NCI-H2227 treated with DMSO at 0.1 percent for 48 hours (cell line): ENCODE data around the gene TIGD1.

Experiments used
- DNase-seq: peaks from one replicate; lab custom pipeline; 2025; lab: John Stamatoyannopoulos, UW

TIGD1 gene

GRCh38 chr2:232523682-232524597 lies 26.4 kb downstream of the TIGD1 start:
- no peak for DNase-seq

DNA sequence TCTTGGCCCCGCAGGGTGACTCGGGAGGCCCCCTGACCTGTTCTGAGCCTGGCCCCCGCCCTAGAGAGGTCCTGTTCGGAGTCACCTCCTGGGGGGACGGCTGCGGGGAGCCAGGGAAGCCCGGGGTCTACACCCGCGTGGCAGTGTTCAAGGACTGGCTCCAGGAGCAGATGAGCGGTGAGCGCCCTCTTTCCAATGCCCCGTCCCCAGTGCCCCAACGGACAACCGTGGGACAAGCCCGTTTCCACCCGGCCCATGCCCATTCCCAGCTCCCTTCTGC lies 27.0 kb downstream of the TIGD1 start:
- DNase-seq = no peak

- no peak for DNase-seq
These were observed 27.5 kb downstream of the TIGD1 start for GRCh38 chr2:232522623-232523401.

DNA sequence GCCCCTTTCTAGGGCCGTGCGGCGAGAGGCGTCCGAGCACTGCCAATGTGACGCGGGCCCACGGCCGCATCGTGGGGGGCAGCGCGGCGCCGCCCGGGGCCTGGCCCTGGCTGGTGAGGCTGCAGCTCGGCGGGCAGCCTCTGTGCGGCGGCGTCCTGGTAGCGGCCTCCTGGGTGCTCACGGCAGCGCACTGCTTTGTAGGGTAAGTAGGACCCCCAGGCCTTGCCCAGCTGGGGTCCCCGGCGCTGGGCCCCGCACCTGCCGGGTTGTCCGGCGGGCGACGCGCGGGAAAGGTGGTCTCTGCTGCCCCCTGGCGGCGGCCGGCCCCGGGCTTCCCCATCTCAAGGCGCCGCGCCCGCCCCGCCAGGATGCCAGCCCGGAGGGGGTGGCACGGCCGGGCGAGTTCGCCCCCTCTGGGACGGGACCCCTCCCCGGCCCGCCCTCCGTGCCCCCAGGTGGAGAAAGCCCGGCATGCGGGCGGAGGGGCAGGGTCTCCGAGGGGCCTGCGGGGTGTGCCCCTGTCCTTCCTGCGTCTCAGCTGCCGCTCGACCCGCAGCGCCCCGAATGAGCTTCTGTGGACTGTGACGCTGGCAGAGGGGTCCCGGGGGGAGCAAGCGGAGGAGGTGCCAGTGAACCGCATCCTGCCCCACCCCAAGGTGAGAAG lies 28.3 kb downstream of the TIGD1 start:
- DNase-seq = no peak

- DNase-seq = no peak
These were observed 29.3 kb downstream of the TIGD1 start for GRCh38 chr2:232521098-232521497.

DNA sequence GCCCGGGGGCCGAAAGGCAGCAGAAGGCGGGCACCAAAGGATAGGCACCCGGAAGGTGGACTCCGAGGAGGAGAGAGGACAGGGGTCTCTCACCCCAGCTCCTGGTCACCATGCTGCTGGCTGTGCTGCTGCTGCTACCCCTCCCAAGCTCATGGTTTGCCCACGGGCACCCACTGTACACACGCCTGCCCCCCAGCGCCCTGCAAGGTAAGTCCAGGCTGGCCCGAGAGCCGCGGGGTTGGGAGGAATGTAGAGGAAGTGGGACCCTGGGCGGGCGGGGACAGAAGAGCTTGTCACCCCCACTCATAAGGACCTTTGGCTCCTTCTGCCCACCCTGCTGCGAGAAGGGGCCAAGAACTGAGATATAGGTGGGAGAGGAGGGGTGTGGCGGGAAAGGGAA lies 29.9 kb downstream of the TIGD1 start:
- DNase-seq = no peak

GRCh38 chr2:232519581-232520438 lies 30.5 kb downstream of the TIGD1 start, which contains the start of gene PRSS56:
Gene PRSS56, plus strand, starts transcription at chr2:232520388. Its CDS starts 211 bp downstream, at chr2:232520599.
- DNase-seq = no peak

GRCh38 chr2:232518844-232519243 lies 31.5 kb downstream of the TIGD1 start:
- no peak for DNase-seq

DNA sequence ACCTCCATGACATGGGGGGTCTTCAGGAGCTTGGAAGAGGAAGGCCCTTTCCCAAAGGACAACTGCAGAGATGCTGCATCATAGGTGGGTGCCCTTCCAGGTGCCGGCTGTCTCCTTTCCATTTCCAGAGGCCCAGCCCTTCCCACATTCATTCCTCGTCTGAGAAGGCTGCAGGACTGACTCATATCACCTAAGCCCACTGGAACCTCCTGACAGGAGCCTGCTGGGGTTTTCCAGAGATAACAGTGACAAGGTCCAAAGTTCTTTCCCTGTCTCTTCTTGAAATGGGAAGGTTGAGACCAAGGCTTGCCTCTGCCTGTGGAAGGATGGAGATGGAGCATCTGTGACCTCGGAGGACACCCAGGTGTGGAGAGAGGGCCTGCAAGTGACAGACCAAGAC lies 33.8 kb downstream of the TIGD1 start:
- no peak for DNase-seq

- no peak for DNase-seq
These were observed 34.7 kb downstream of the TIGD1 start for GRCh38 chr2:232515639-232516038.

- no peak for DNase-seq
These were observed 37.0 kb downstream of the TIGD1 start for GRCh38 chr2:232513353-232513752.

DNA sequence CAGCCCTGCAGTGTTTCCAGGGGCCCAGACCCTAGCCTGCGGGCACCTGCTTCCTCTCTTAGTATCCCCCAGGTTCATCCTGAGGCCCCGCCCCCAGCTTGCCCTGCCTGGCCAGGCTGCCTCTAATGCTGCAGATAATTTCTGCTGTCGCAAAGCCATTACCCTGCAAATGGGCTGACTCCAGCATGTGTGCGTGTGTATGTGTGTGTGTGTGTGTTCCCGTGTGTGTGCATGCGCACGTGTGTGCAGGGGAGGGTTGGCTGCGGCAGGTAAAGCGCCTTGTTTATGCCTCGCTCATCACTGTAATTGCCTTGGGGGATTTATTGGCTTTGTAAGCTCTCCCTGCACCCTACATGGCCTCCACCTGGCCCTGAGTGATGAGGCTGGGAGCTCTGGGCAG lies 37.8 kb downstream of the TIGD1 start:
- DNase-seq = peak; percentile 85

DNA sequence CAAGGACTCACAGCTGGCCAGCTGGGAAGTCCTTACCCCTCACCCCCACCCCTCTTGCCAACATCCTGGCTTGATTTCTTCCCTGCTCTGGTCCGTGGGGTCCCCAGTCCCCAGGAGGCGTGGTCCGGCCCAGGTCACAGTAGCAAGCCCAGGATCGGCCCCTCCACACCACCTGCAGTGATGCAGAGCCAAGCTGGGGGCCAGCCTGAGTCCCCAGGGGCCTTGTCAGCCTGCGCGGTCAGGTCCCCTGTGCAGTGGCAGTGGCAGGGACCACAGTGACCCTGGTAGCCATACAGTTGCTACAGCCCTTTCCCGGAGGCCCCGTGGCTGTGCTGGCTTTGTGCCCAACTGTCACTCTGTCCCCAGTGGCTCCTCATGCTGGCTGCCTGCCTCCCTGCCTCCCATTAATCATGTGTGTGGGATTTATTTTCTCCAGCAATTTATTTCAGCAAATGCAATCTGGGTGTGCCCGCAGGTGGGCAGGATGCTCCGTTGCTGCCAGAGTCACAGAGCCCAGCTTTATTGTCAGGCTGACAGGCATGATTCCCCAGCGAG lies 38.9 kb downstream of the TIGD1 start:
- DNase-seq = peak; percentile 29

- no peak for DNase-seq
These were observed 42.1 kb downstream of the TIGD1 start for GRCh38 chr2:232508251-232508650.

- DNase-seq = no peak
These were observed 43.6 kb downstream of the TIGD1 start for GRCh38 chr2:232506709-232507108.

DNA sequence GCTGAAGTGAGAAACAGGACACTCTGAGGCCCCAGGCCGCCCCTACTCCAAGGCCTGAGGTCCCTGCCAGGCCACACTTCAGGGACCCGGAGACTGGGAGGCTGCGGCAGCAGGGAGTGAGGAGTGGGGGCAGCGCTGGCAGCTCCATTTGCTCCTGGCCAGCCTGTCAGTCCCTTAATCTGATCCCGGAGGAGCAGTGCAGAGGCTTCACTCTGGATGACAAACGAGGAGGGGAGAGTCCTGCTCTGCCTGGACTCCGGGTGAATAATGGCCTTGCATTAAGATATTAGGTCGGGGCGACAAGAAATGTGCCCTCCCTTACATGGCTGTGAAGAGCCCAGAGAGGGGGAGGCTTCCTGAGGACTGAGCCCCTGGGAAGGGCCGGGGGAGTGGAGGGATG lies 44.5 kb downstream of the TIGD1 start:
- no peak for DNase-seq

DNA sequence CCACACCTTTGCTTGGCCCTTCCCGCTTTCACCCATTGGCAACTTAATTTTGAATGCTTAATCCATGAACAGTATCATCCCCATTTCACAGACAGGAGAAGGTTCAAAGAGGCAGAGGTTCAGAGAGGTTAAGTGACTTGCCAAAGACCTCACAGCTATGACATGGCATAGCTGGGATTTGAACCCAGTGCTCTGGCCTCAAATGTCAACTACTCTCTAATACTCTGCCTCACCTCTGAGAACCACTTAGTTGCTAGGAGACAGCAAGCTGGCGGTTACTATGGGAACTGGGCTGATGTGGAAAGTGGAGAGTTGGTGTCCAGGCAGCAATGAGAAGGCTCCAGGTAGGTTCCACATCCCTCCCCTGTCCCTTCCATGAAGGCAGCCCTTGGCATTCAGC lies 45.9 kb downstream of the TIGD1 start:
- peak; percentile 10 for DNase-seq

DNA sequence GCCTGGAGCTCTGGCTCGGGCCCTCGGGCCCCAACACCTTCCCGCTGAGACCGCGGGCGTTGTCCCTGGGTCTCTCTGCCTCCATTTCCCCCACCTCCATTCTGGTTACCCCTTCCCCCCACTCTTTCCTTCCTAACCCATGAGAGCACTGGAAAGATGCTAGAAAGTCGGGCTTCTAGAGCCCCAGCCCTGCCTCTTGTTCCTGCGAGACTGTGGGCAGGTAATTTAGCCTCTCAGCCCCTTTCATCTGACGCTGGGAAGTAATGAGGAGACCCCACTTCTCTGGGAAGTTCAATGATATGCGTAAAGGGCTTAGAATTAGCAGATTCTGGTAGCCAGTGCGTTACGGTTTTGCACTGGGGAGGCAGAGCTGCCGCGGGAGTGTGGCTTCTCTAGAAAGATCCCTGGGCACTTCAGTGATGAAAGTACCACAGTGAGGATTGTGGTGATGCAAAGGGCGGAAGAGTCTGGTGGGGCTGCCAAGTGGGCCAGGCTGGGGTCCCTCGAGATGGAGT lies 46.5 kb downstream of the TIGD1 start:
- no peak for DNase-seq

- peak; percentile 47 for DNase-seq
These were observed 47.2 kb downstream of the TIGD1 start for GRCh38 chr2:232502911-232503808.

DNA sequence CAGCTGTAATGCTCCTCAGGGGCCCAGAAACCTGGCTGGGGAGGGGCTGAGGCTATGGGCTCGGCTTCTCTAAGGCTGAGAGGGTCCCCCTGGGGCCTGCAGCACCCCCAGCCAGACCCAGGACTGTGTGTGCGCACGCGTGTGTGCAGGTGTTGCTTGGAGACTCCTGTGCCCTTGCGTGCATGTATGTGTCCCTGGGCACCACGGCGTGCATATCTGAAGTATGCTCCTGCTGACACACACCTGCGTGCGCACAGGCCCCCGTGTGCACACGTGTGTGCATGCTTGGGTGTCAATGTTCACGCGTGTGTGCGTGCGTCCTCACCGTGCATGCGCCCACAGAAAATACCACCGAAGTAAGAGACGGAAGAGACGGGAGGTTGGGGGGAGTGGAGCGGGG lies 47.8 kb downstream of the TIGD1 start:
- no peak for DNase-seq
